Sigmoid colon (tissue), 4 donors: Measurements from ENCODE around the gene LITAF.

ENCODE experiments used
- EP300 ChIP-seq, 4 donors: sonication (generic); formaldehyde crosslinking; IDR thresholded peaks; one replicate each; pipeline ENCODE4 v1.6.1; 2017; ENCODE audit warnings: antibody characterized with exemption in 4 of 4
- POLR2A ChIP-seq, 2 donors: fragments of 450-650 bp; IDR thresholded peaks; one replicate each; pipeline ENCODE4 v1.6.1; 2016; ENCODE audit warnings: antibody characterized with exemption in 2 of 2, mild to moderate bottlenecking in 2 of 2, moderate library complexity in 2 of 2
- TF ChIP-seq, protein P1 (sequence below), 4 experiments: fragments of 450-650 bp in 3 of 4; fragments of 200-600 bp in 1 of 4; IDR thresholded peaks; one replicate each; pipeline ENCODE4 v1.5.1; 2016 to 2019; ENCODE audit warnings: antibody characterized with exemption in 4 of 4, mild to moderate bottlenecking in 3 of 4, moderate library complexity in 2 of 4

DNA sequence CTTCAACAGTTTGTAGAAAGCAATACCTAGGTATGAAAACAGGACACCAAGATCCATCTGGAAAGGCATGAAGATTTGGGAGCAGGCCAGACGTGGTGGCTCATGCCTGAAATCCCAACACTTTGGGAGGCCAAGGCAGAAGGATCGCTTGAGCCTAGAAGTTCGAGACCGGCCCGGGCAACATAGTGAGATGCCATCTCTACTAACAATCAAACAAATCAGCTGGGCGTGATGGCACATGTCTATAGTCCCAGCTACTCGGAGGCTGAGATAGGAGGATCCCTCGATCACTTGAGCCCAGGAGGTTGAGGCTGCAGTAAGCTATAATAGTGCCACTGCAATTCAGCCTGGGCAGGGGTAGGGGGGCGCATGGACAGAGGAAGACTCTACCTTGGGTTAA, 20.3 kb downstream of the LITAF start:
- TF ChIP-seq, protein P1, sequence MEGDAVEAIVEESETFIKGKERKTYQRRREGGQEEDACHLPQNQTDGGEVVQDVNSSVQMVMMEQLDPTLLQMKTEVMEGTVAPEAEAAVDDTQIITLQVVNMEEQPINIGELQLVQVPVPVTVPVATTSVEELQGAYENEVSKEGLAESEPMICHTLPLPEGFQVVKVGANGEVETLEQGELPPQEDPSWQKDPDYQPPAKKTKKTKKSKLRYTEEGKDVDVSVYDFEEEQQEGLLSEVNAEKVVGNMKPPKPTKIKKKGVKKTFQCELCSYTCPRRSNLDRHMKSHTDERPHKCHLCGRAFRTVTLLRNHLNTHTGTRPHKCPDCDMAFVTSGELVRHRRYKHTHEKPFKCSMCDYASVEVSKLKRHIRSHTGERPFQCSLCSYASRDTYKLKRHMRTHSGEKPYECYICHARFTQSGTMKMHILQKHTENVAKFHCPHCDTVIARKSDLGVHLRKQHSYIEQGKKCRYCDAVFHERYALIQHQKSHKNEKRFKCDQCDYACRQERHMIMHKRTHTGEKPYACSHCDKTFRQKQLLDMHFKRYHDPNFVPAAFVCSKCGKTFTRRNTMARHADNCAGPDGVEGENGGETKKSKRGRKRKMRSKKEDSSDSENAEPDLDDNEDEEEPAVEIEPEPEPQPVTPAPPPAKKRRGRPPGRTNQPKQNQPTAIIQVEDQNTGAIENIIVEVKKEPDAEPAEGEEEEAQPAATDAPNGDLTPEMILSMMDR (IDR thresholded peaks at IDR 0.05): no peak
- TF ChIP-seq EP300 (IDR thresholded peaks at IDR 0.05): no peak
- TF ChIP-seq POLR2A (IDR thresholded peaks at IDR 0.05): no peak
